ENCODE data around the gene EOLA2. TPM values are rescaled to one million over a fixed set of nuclear protein-coding genes. Genes with fewer than 3 reads are reported as not detected.

EOLA2 gene
- total and polyA plus RNA-seq, 2 of the 8 experiments (the other 6 are each of a cell fraction or from before 2014, with no cell fraction given), result 19.0 to 22.5 TPM

DNA sequence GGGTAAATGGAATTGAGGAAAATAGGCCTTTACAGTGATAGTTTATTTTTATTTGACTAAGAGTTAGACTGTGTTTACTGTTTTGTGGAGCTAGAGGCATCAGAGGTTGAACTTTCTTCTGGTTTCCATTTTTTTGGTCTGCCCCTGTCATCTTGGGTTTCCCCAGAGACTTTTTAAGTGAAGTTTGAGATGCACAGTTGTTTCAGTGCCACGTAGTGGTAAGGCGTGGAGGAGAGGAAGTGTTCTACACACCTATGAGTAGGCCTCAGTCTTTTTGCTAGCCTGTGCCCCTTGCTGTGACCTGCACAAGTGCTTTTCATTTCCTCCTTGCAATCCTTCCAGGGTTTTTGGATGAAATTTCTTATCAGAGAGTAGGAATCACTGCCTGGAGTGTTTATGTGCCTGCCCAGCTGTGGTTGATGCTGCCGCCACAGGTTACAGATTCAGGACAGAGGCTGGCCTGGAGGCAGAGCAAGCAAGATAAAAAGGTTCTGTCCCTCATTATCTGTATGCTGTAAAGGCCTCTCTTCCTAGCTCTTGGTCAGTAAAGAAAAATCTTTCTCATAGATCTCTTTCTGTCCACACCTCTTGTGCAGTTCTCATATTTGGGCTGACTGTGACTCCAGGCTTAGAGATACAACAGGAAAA lies 21.4 kb downstream of the EOLA2 start:
- ChIA-PET CTCF (ENCODE audit: partially characterized antibody) (interaction anchor here (0.7 kb wide), 1 partner anchor 22 kb away, joined by 3 read pairs; no protein-coding TSS in a partner anchor), POLR2A (ENCODE audit: partially characterized antibody) (no interaction called here)
- Histone ChIP-seq H3K23me2 (ENCODE audit: low read depth, low read length) (no peaks in the 10 kb centered on the region), H2BK12ac (ENCODE audit: low read depth, low read length) (no peak overlapping the region), H4K5ac (ENCODE audit: insufficient read length, low read depth, low read length) (no peak overlapping the region), H3K4me1 (replicated peaks in 1 of 4; ENCODE audit: control insufficient read depth in 3 of 4, insufficient read depth in 4 of 4, low read length in 3 of 4) (no peaks in the 10 kb centered on the region), H2BK20ac (ENCODE audit: low read length) (no peak overlapping the region), H3K9ac (replicated peaks in 1 of 4; ENCODE audit: extremely low read depth in 1 of 4, low read depth in 3 of 4, low read length in 3 of 4) (no peak overlapping the region), H3K36me3 (ENCODE audit: control insufficient read depth in 2 of 4, insufficient read depth in 4 of 4, low read length in 3 of 4) (no peaks in the 10 kb centered on the region), H3K27ac (ENCODE audit: low read depth, low read length) (no peak overlapping the region), H3K14ac (ENCODE audit: insufficient read length) (no peak overlapping the region), H2BK15ac (ENCODE audit: low read length) (no peak overlapping the region), H3K4me2 (ENCODE audit: insufficient read depth in 1 of 2, low read depth in 2 of 2, low read length in 2 of 2) (no peak overlapping the region), H3K56ac (replicated peaks; ENCODE audit: insufficient read length, low read depth, low read length) (no peak overlapping the region), H3K27me3 (replicated peaks in 1 of 4; ENCODE audit: control insufficient read depth in 3 of 4, extremely low read depth in 1 of 4, insufficient read depth in 3 of 4, low read length in 3 of 4) (no peaks in the 10 kb centered on the region), H2AFZ (ENCODE audit: low read length) (no peak overlapping the region), H3K79me2 (ENCODE audit: control insufficient read depth in 1 of 2, insufficient read depth in 2 of 2, low read length in 2 of 2) (no peaks in the 10 kb centered on the region), H3K4me3 (ENCODE audit: extremely low read depth in 1 of 4, insufficient read depth in 2 of 4, low read depth in 3 of 4, low read length in 4 of 4) (no peak overlapping the region), H3K79me1 (ENCODE audit: low read depth, low read length) (no peaks in the 10 kb centered on the region), H2BK120ac (replicated peaks; ENCODE audit: low read depth, low read length) (no peak overlapping the region), H3K23ac (ENCODE audit: insufficient read length) (no peak overlapping the region), H2BK5ac (ENCODE audit: low read depth, low read length) (no peak overlapping the region), H4K8ac (ENCODE audit: extremely low read depth, insufficient read depth, low read length) (no peak overlapping the region), H4K20me1 (replicated peaks in 1 of 2; ENCODE audit: control insufficient read depth in 1 of 2, insufficient read depth in 2 of 2, low read length in 2 of 2) (no peaks in the 10 kb centered on the region), H3K9me3 (ENCODE audit: insufficient read depth in 2 of 2, low read depth in 1 of 2, low read length in 1 of 2) (no peaks in the 10 kb centered on the region), H2AK5ac (ENCODE audit: low read depth, low read length) (no peak overlapping the region), H4K91ac (replicated peaks; ENCODE audit: insufficient read length, low read length) (no peak overlapping the region), H3K4ac (replicated peaks; ENCODE audit: insufficient read length, low read depth, low read length) (no peak overlapping the region), H3K18ac (ENCODE audit: extremely low read depth, low read length) (no peak overlapping the region)
- no peak for DNase-seq (ENCODE audit: low read depth in 1 of 2, low spot score in 2 of 2)
- 83% methylated on average over 3 of the region's 3 CpGs; no CpG with 5 or more reads in 1 of the 2 experiments for WGBS, 2 experiments (ENCODE audit: extremely low coverage in 1 of 2, insufficient coverage in 1 of 2, insufficient read length in 1 of 2, insufficient replicate concordance in 2 of 2, low coverage in 1 of 2, low lambda C conversion rate in 2 of 2, missing lambda C conversion rate in 1 of 2)
- FAIRE-seq, result no peak
- TF ChIP-seq, protein P1, sequence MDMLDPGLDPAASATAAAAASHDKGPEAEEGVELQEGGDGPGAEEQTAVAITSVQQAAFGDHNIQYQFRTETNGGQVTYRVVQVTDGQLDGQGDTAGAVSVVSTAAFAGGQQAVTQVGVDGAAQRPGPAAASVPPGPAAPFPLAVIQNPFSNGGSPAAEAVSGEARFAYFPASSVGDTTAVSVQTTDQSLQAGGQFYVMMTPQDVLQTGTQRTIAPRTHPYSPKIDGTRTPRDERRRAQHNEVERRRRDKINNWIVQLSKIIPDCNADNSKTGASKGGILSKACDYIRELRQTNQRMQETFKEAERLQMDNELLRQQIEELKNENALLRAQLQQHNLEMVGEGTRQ (IDR thresholded peaks at IDR 0.05; ENCODE audit: low read length), result no peak
